NCI-H1092 (cell line): ENCODE results near the gene MSMP.

Experiments
- DNase-seq: peaks from one replicate; lab custom pipeline; 2025; lab: John Stamatoyannopoulos, UW

Gene MSMP

GRCh38 chr9:35771075-35771433 is 17.0 kb upstream of the MSMP start:
- DNase-seq: no peak

- DNase-seq: no peak
These were observed 15.7 kb upstream of the MSMP start for GRCh38 chr9:35769763-35770162.

GRCh38 chr9:35767458-35767857 is 13.4 kb upstream of the MSMP start:
- DNase-seq: no peak

DNA sequence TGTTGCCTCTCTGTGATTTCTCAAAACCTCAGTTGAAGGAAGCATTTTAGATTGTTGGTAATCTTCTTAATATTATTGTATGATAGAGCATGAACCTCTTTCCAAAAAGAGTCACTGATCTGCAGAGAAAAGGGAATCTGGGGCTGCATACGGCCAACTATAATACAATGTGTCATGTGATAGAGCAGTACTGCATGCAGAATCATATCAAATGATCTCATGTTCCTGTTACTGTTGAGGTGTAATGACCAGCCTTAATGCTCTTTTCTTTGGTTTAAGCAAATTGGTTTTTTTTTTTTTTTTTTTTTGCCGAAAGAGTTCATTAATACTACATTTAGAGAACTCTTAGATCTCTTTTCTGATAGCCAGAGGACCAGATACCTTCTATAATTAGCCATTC is 12.9 kb upstream of the MSMP start:
- no peak for DNase-seq

GRCh38 chr9:35763803-35764202 is 9.7 kb upstream of the MSMP start:
- no peak for DNase-seq

DNA sequence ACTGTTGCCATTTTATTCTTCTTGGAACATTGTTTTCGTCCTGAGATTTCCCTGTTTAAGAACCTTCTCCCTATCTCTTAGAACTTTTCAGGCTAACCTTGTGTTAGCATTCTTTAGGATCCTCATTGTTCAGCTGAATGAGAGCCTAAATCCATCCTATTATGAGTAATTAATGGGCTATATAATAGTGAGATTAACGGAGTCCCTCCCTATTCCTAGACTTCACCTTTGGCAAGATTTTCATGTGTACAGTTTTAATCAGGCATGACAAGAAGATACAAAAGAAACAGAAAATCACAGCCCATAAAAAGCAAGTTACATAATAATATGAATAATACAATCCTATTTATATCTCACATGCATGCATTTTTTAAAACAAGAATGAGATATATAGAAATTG is 9.1 kb upstream of the MSMP start:
- DNase-seq: no peak

DNA sequence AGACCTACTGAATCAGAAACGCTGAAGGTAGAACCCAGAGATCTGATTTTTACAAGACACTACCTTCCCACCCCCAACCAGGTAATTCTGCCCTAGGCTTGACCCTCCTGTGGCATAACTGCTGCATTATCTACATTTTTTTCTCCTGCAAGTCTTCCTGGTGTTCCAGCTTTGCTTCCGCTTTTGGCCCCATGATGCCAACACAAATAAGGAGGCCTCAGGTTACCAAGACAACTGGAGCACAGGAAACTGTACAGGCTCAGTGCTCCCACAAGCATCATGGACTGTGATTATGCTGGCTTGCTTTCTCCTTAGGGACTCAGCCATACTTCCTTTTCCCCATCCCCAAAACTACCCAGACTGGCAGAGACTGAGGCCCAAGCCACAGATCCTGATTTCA is 6.6 kb upstream of the MSMP start:
- no peak for DNase-seq

DNA sequence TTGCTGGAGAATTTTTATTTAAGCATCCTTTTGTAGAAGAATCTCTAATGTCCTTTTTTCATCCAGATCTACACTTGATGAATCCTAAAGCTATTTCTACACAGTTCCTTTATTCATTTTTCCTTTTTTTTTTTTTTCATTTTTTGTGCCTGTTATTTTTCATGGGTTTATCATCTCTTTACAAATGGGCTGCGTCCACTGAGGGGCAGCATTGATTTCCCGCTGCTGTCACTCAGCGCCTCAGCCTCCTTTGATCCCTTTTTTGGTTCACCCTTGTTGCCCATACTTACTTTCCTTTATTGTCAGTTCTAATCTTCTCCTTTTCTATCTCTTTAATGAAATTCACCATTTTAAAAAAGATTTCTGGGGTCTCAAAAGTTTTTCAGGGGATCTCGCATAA is 5.7 kb upstream of the MSMP start:
- DNase-seq: no peak

GRCh38 chr9:35758475-35759050 is 4.5 kb upstream of the MSMP start:
- DNase-seq: no peak

GRCh38 chr9:35757892-35758275 is 3.8 kb upstream of the MSMP start:
- DNase-seq: no peak

GRCh38 chr9:35757226-35757891 is 3.3 kb upstream of the MSMP start:
- DNase-seq: peak; percentile 78

DNA sequence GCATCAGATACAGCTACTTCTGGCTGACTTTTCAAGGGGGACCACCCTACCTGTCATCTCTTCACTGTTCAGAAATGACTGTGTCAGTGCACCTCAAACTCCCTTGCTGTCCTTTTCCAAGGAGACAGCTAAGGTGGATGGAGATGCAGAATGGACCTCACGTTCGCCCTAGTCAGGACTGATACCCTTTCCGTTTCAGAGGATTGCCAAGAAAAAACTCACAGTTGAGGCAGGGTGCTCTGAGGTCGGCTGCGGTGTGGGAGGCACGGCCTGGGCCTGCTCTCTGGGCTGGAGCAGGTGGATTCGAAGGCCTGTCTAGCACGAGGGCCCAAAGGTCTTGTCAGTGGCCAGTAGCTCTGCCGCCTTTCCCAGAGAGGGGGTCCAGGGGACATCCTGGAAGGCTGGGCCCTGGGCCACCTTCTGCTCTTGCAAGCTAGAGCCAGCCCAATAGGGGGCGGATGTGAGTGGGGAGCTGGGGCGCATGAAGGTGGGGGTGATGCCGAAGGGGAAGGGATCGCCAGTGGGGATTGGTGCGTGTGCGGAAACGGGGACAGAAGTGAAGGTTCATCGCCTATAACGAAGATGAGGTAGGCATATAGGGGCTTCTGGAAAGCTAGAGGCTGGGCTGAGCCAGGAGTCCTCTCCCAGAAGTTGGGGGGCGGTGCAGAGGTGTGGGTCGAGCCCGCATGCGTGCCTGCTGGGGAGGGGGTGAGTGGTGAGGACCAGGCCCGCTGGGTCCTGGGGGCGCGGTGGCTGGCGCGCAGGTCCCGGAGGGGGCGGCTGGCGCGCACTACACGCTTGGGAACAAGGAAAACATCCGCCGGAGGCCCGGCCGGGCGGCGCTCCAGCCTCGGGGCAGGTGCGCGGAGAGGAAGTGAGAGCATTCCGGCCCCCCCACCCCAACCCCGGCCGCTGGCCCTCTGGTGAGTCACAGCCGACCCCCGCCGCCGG is 2.5 kb upstream of the MSMP start:
- DNase-seq: peak; percentile 86

- no peak for DNase-seq
These were observed 995 bp upstream of the MSMP start for GRCh38 chr9:35755071-35755470.

DNA sequence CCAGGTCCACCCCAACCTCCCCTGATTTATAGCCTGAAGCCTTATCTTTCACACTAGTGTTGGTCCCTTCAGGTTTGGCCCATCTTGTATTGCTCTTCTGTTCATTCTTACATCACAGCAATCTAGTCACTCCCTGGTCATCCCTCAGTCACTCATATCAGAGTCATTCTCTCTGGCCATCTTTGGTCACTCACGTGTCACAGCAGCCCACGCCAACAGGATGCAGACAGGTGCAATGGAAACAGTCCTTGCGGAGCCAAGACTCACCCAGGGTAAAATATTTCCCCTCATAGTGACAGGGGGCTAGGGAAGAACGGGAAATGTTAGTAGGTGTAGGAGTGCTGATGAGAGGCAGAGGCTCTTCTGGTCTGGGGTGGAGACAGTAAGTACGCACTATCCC is 610 bp downstream of the MSMP start:
- DNase-seq: no peak

DNA sequence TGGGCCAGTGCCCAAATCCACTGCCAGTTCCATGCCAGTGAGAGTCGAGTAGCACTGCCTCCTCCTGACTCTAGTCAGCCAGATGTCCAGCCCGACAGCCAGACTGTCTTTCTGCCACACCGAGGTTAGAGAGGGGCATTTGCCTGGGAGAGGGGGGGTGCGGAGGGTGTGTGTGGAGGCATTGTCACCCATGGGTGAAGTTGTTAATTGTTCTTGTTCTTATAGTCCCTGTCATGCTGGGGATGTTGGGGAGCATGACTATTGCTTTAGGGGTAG is 3.9 kb downstream of the MSMP start:
- no peak for DNase-seq

DNA sequence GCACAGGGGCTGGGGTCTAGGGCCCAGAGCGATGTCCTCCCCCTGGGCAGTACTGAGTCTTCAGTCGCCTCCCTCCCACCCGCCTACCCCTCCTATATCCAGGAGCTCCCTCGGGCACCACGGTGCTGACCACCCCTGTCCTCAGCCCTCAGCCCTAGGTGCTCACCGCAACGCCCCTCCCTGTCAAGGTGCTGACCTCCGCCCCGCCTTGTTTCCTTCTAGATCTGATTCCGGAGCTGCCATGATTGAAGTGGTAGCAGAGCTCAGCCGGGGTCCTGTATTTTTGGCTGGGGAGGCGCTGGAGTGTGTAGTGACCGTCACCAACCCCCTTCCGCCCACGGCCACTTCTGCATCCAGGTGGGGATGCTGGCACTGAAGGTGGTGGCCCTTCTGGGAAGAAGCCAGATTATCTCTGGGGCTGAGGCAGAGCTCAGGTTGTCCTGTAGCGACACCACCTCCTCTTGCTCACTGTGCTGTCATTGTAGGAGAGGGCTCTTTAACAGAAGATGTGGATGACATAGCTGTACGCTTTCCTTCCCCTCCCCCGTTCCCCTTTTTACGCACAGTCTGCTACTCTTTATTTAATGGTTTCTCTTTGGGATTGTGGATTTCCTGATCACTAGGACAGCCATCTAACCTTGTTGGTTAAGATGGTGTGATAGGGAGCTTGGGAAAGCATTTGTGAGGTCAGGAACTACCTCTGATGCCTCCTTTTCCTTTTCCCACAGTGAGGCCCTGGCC is 4.4 kb downstream of the MSMP start:
- no peak for DNase-seq

GRCh38 chr9:35748858-35749514 is 5.1 kb downstream of the MSMP start, which contains the start of the genes GBA2 and RGP1:
Gene GBA2, minus strand, starts transcription at chr9:35749228. Its CDS starts 524 bp downstream, at chr9:35748704.
Gene RGP1, plus strand, starts transcription at chr9:35749287. Its CDS starts 469 bp downstream, at chr9:35749756.
- DNase-seq: peak; percentile 73

DNA sequence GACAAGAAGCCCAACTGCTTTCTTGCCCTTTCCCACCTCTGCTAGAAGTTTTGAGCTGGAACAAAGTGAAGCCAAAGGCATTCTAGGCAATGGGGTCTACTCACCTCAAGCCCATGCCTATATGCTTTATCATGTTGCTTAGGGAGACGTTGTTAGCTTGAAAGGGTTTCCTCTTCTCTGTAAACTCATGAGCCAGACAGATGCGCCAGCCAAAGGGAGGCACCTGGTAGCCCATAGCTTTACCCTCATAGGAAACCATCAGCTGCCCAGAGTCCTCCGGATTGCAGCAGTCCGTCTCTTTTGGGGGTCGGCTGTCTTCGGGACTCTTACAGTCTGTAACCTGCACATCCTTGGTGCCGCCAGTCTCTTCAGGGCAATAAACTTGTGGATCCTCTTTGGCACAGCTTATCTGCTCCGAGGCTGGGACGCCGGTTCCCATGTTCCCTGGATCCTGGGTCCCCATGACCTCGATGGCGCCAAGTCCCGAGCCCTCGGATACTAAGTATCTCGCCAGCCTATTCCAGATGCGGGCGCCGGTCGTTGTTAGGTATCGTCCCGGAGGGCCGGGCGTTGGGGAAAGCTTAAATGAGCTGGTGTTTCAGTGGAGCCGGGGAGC is 5.7 kb downstream of the MSMP start:
- no peak for DNase-seq

DNA sequence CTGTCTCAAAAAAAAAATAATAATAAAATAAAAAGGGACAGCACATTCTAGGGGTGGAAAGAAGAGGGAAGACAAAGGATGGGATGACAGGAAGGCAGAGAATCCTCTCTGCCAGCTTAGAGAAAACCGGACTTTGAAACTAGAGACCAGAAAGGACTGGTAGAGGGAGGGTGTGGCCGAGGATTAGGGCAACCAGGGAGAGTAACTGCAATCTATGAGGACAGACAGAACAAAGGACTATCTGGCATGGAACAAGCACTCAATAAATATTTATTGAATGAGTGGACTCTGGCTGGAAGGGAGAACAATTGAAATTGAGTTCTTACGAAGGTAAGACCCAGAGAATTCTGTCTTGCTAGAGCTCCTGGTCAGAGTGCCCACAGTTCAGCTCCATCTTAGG is 7.5 kb downstream of the MSMP start:
- DNase-seq: no peak

DNA sequence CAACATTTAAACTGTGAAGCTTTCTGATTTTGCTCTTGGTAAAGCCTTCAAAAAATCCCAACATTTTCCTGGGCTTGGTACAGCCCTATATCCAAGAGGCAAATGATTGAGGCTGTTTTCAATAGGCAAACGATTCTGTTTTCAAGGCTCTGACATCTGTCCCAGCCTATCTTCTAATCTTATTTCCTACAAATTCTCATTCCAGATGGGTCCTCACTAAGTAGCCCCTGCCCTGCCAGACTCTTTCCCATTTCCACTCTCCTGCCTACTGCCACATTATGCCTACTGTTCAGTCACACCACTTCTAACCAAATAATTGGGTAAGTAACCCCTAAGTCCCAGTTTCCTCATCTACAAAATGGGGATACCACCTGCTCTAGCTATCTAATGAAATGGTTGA is 8.5 kb downstream of the MSMP start:
- no peak for DNase-seq

GRCh38 chr9:35743880-35744518 is 10.1 kb downstream of the MSMP start:
- DNase-seq: no peak
